H1 (cell line): Measurements from ENCODE around the gene EEIG2. TPM values are rescaled to one million over a fixed set of nuclear protein-coding genes. Genes with fewer than 3 reads are reported as not detected.

Experiments used
- CTCF ChIA-PET: fragments of 300-600 bp; sonication (Branson Sonifier 250); formaldehyde crosslinking; loops from one replicate; lab custom pipeline; 2021; ENCODE audit not compliant: partially characterized antibody; lab: Charles Lee
- POLR2A ChIA-PET: fragments of 300-600 bp; sonication (Branson Sonifier 250); formaldehyde crosslinking; loops from one replicate; lab custom pipeline; 2021; ENCODE audit warnings: inconsistent platforms; ENCODE audit not compliant: partially characterized antibody; lab: Charles Lee
- DNase-seq, 2 experiments: peaks; one replicate each; pipeline versions ENCODE4 v3.0.0 to v3.0.0-alpha.2; 2010 to 2022; ENCODE audit warnings: low spot score in 2 of 2, low read depth in 1 of 2, mixed read lengths in 1 of 2
- FAIRE-seq: peaks from 2 replicates; lab custom pipeline; 2011; peaks lifted over from hg19 to GRCh38; lab: Jason Lieb, UNC
- H2AFZ ChIP-seq: 2 replicates; pipeline ENCODE4 v1.8.1; 2012; ENCODE audit warnings: low read length, inconsistent platforms
- H2AK5ac ChIP-seq: 2 replicates; pipeline ENCODE4 v1.6.1; 2013; ENCODE audit warnings: low read depth, low read length
- H2BK120ac ChIP-seq: replicated peaks from 2 replicates; pipeline ENCODE3; 2013; ENCODE audit warnings: low read depth, low read length, inconsistent platforms
- H2BK12ac ChIP-seq: 2 replicates; pipeline ENCODE4 v1.6.1; 2013; ENCODE audit warnings: low read depth, low read length
- H2BK15ac ChIP-seq: 2 replicates; pipeline ENCODE4 v1.6.1; 2013; ENCODE audit warnings: low read length
- H2BK20ac ChIP-seq: 2 replicates; pipeline ENCODE4 v1.6.1; 2013; ENCODE audit warnings: low read length
- H2BK5ac ChIP-seq: 2 replicates; pipeline ENCODE4 v1.6.1; 2013; ENCODE audit warnings: low read depth, low read length
- H3K14ac ChIP-seq: 2 replicates; pipeline ENCODE4 v1.6.1; 2013; ENCODE audit warnings: inconsistent platforms; ENCODE audit not compliant: insufficient read length
- H3K18ac ChIP-seq: 2 replicates; pipeline ENCODE4 v1.6.1; 2013; ENCODE audit warnings: low read length; ENCODE audit errors: extremely low read depth
- H3K23ac ChIP-seq: 2 replicates; pipeline ENCODE4 v1.6.1; 2013; ENCODE audit warnings: inconsistent platforms; ENCODE audit not compliant: insufficient read length
- H3K23me2 ChIP-seq: 2 replicates; pipeline ENCODE4 v1.6.1; 2013; ENCODE audit warnings: low read depth, low read length
- H3K27ac ChIP-seq: 2 replicates; pipeline ENCODE4 v1.6.1; 2011; ENCODE audit warnings: low read depth, low read length, inconsistent platforms
- H3K27me3 ChIP-seq, 4 experiments: replicated peaks in 1 of 4; 1 replicate in 1 of 4; 2 replicates in 3 of 4; pipeline versions ENCODE4 v1.6.1 to v1.8.1; 2011 to 2013; ENCODE audit warnings: low read length in 3 of 4, mild to moderate bottlenecking in 3 of 4, inconsistent platforms in 2 of 4, mixed read lengths in 2 of 4, moderate library complexity in 1 of 4; ENCODE audit not compliant: control insufficient read depth in 3 of 4, insufficient read depth in 3 of 4; ENCODE audit errors: extremely low read depth in 1 of 4
- H3K36me3 ChIP-seq, 4 experiments: 2 replicates each; pipeline versions ENCODE4 v1.6.1 to v1.8.1; 2011 to 2013; ENCODE audit warnings: mild to moderate bottlenecking in 4 of 4, low read length in 3 of 4, moderate library complexity in 2 of 4, control low read depth in 1 of 4, inconsistent platforms in 1 of 4; ENCODE audit not compliant: insufficient read depth in 4 of 4, control insufficient read depth in 2 of 4
- H3K4ac ChIP-seq: replicated peaks from 2 replicates; pipeline ENCODE3; 2013; ENCODE audit warnings: low read length, low read depth, mixed read lengths, inconsistent platforms; ENCODE audit not compliant: insufficient read length
- H3K4me1 ChIP-seq, 4 experiments: replicated peaks in 1 of 4; 1 replicate in 1 of 4; 2 replicates in 3 of 4; pipeline versions ENCODE4 v1.6.1 to v1.8.1; 2011 to 2013; ENCODE audit warnings: low read length in 3 of 4, inconsistent platforms in 2 of 4, mixed read lengths in 1 of 4; ENCODE audit not compliant: insufficient read depth in 4 of 4, control insufficient read depth in 3 of 4
- H3K4me2 ChIP-seq, 2 experiments: 2 replicates each; pipeline versions ENCODE4 v1.6.1 to v1.8.1; 2011 to 2013; ENCODE audit warnings: low read depth in 2 of 2, low read length in 2 of 2, control low read depth in 1 of 2, inconsistent platforms in 1 of 2, mild to moderate bottlenecking in 1 of 2; ENCODE audit not compliant: insufficient read depth in 1 of 2
- H3K4me3 ChIP-seq, 4 experiments: fragments of 200-600, 300-600 bp in 1 of 4; sonication (generic), shearing (Covaris generic), sonication (Bioruptor Twin) in 1 of 4; 2 replicates each; pipeline versions ENCODE4 v1.5.1 to v1.8.1; 2011 to 2016; ENCODE audit warnings: low read length in 4 of 4, low read depth in 3 of 4, control low read depth in 2 of 4, inconsistent platforms in 2 of 4, mild to moderate bottlenecking in 2 of 4, mixed read lengths in 1 of 4, moderate library complexity in 1 of 4; ENCODE audit not compliant: insufficient read depth in 2 of 4; ENCODE audit errors: extremely low read depth in 1 of 4
- H3K56ac ChIP-seq: replicated peaks from 2 replicates; pipeline ENCODE3; 2013; ENCODE audit warnings: low read depth, mild to moderate bottlenecking, mixed read lengths, low read length, inconsistent platforms; ENCODE audit not compliant: insufficient read length
- H3K79me1 ChIP-seq: 2 replicates; pipeline ENCODE4 v1.6.1; 2013; ENCODE audit warnings: low read depth, low read length, control low read depth
- H3K79me2 ChIP-seq, 2 experiments: 2 replicates each; pipeline versions ENCODE4 v1.6.1 to v1.8.1; 2012 to 2013; ENCODE audit warnings: low read length in 2 of 2, mild to moderate bottlenecking in 2 of 2, inconsistent platforms in 1 of 2; ENCODE audit not compliant: insufficient read depth in 2 of 2, control insufficient read depth in 1 of 2
- H3K9ac ChIP-seq, 4 experiments: replicated peaks in 1 of 4; 1 replicate in 1 of 4; 2 replicates in 3 of 4; pipeline versions ENCODE4 v1.6.1 to v1.8.1; 2011 to 2013; ENCODE audit warnings: low read depth in 3 of 4, low read length in 3 of 4, control low read depth in 2 of 4, mild to moderate bottlenecking in 2 of 4, moderate library complexity in 2 of 4, inconsistent platforms in 1 of 4; ENCODE audit errors: extremely low read depth in 1 of 4
- H3K9me3 ChIP-seq, 2 experiments: 2 replicates each; pipeline versions ENCODE4 v1.6.1 to v1.8.1; 2012 to 2013; ENCODE audit warnings: mild to moderate bottlenecking in 2 of 2, moderate library complexity in 2 of 2, control low read depth in 1 of 2, inconsistent platforms in 1 of 2, low read depth in 1 of 2, low read length in 1 of 2, mixed read lengths in 1 of 2; ENCODE audit not compliant: insufficient read depth in 2 of 2
- H4K20me1 ChIP-seq, 2 experiments: replicated peaks in 1 of 2; 2 replicates each; pipeline versions ENCODE3 to v1.8.1; 2011 to 2013; ENCODE audit warnings: inconsistent platforms in 2 of 2, low read length in 2 of 2, mild to moderate bottlenecking in 1 of 2; ENCODE audit not compliant: insufficient read depth in 2 of 2, control insufficient read depth in 1 of 2
- H4K5ac ChIP-seq: 2 replicates; pipeline ENCODE4 v1.6.1; 2013; ENCODE audit warnings: low read length, low read depth, mixed read lengths, inconsistent platforms; ENCODE audit not compliant: insufficient read length
- H4K8ac ChIP-seq: 2 replicates; pipeline ENCODE4 v1.8.0; 2013; ENCODE audit warnings: mild to moderate bottlenecking, moderate library complexity, low read length, inconsistent platforms; ENCODE audit not compliant: insufficient read depth; ENCODE audit errors: extremely low read depth
- H4K91ac ChIP-seq: replicated peaks from 2 replicates; pipeline ENCODE3; 2013; ENCODE audit warnings: low read length, mixed read lengths, inconsistent platforms; ENCODE audit not compliant: insufficient read length
- ASH2L ChIP-seq: fragments of 200-600, 300-600 bp; sonication (generic); IDR thresholded peaks from one replicate; pipeline ENCODE4 v1.7.1; 2017; ENCODE audit warnings: low read length
- ATF3 ChIP-seq: IDR thresholded peaks from 2 replicates; pipeline ENCODE4 v1.6.1; 2011; ENCODE audit warnings: low read depth, mild to moderate bottlenecking, low read length; ENCODE audit not compliant: insufficient read depth
- BACH1 ChIP-seq: IDR thresholded peaks from 2 replicates; pipeline ENCODE4 v1.6.1; 2012; ENCODE audit warnings: low read length, improper control_type of control experiment
- BRCA1 ChIP-seq: IDR thresholded peaks from 2 replicates; pipeline ENCODE4 v1.6.1; 2012; ENCODE audit warnings: low read depth, low read length, improper control_type of control experiment
- CBX5 ChIP-seq: fragments of 300-800, 300-1000 bp; sonication (generic); IDR thresholded peaks from 2 replicates; pipeline ENCODE4 v1.7.1; 2016; ENCODE audit warnings: antibody characterized with exemption, low read length, low read depth
- CTBP2 ChIP-seq: IDR thresholded peaks from 2 replicates; pipeline ENCODE4 v1.7.0; 2011; ENCODE audit warnings: borderline replicate concordance, mild to moderate bottlenecking, moderate library complexity, mixed read lengths, low read length; ENCODE audit not compliant: insufficient read depth, insufficient read length
- GTF2F1 ChIP-seq: IDR thresholded peaks from 2 replicates; pipeline ENCODE4 v1.6.1; 2012; ENCODE audit warnings: low read depth, low read length, improper control_type of control experiment, borderline replicate concordance
- JUND ChIP-seq: IDR thresholded peaks from 2 replicates; pipeline ENCODE4 v1.6.1; 2011; ENCODE audit warnings: mild to moderate bottlenecking, improper control_type of control experiment, low read length
- KDM4A ChIP-seq: IDR thresholded peaks from one replicate; pipeline ENCODE4 v1.7.1; 2012; ENCODE audit warnings: low read depth, mild to moderate bottlenecking, moderate library complexity, low read length, inconsistent platforms; ENCODE audit not compliant: severe bottlenecking
- MAFK ChIP-seq: IDR thresholded peaks from 2 replicates; pipeline ENCODE4 v1.6.1; 2012; ENCODE audit warnings: low read depth, mild to moderate bottlenecking, improper control_type of control experiment, low read length
- NANOG ChIP-seq: IDR thresholded peaks from 2 replicates; pipeline ENCODE4 v1.6.1; 2011; ENCODE audit warnings: low read length, low read depth, mild to moderate bottlenecking, inconsistent platforms; ENCODE audit not compliant: insufficient read depth, poor library complexity, severe bottlenecking
- PHF8 ChIP-seq: fragments of 200-600 bp; sonication (generic); conservative IDR thresholded peaks from 2 replicates; pipeline ENCODE4 v1.7.1; 2012; ENCODE audit warnings: low read depth, mild to moderate bottlenecking, inconsistent platforms, low read length, moderate library complexity
- POLR2A ChIP-seq, 2 experiments: IDR thresholded peaks; 1 replicate in 1 of 2; 2 replicates in 1 of 2; pipeline ENCODE4 v1.6.1; 2011; ENCODE audit warnings: low read depth in 2 of 2, low read length in 2 of 2, mild to moderate bottlenecking in 2 of 2; ENCODE audit errors: control extremely low read depth in 1 of 2
- SIRT6 ChIP-seq: IDR thresholded peaks from one replicate; pipeline ENCODE4 v1.7.1; 2012; ENCODE audit warnings: low read length, inconsistent platforms
- SRF ChIP-seq: IDR thresholded peaks from 2 replicates; pipeline ENCODE4 v1.6.1; 2011; ENCODE audit warnings: mild to moderate bottlenecking, low read depth, low read length, moderate library complexity
- WGBS, 2 experiments: shearing (Covaris generic) in 1 of 2; methylation state at CpG; one replicate each; pipeline versions ENCODE4 v1.1.6 to v1.1.7; 2013 to 2015; ENCODE audit warnings: low lambda C conversion rate in 2 of 2, mixed read lengths in 2 of 2, inconsistent platforms in 1 of 2, low coverage in 1 of 2, missing lambda C conversion rate in 1 of 2; ENCODE audit not compliant: insufficient replicate concordance in 2 of 2, insufficient coverage in 1 of 2, insufficient read length in 1 of 2; ENCODE audit errors: extremely low coverage in 1 of 2, missing lambda C conversion rate in 1 of 2; 5-methylcytosine and 5-hydroxymethylcytosine counted together
- polyA plus RNA-seq, 7 experiments: library from polyadenylated mRNA; depleted of rRNA in 3 of 7; stranded (reverse) in 5 of 7; unstranded in 2 of 7; fragments of >200 nt in 5 of 7; fragments of 200-250 nt in 2 of 7; gene quantifications; 1 replicate in 5 of 7; 2 replicates in 1 of 7; 4 replicates in 1 of 7; pipeline versions ENCODE4 v1.2.1 to v1.2.3, GENCODE V29; 2011 to 2013; ENCODE audit warnings: missing spikeins in 2 of 7, mixed read lengths in 2 of 7
- total RNA-seq: library from RNA; stranded (reverse); fragmentation: NEBNext Ultra II Directional; extraction: Animal tissue kit (Norgen Biotek cat#: 25700); gene quantifications from 2 replicates; pipeline ENCODE4 v1.2.1, GENCODE V29; 2021

EEIG2 gene
- total and polyA plus RNA-seq, 2 of the 8 experiments (the other 6 are each of a cell fraction or from before 2014, with no cell fraction given): 6.1 to 20.1 TPM

DNA sequence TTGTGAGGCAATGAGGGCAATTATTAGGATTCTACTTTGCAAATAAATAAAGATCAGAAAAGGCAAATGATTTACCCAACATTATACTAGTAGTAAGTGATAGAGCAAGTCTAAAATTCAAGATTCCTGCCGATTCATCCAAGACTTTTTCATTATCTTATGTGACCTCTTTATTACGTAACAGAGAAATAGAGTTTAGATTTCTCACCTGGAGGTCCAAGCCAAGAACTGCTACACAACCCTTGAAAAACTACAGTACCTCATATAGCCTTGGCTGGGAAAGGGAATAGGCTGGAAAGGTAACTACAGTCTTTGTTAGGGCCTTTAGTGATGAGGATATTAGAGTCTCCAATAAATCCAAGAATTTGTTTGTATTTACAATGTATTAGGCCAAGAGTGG, 13.3 kb downstream of the EEIG2 start:
- H4K20me1 ChIP-seq: peaks cover 5 to 7% of the 10 kb centered on the region in 2 experiments
- no peak overlapping the region for H4K91ac ChIP-seq
- DNase-seq (no peak), FAIRE-seq (no peak)
- no peak overlapping the region for H3K9ac ChIP-seq
- H3K14ac ChIP-seq: no peak overlapping the region
- CTCF ChIA-PET: no interaction called here
- no peak overlapping the region for H3K23ac ChIP-seq
- H2BK12ac ChIP-seq: no peak overlapping the region
- no peak overlapping the region for H2BK5ac ChIP-seq
- H3K56ac ChIP-seq: no peak overlapping the region
- H3K36me3 ChIP-seq: no peaks in the 10 kb centered on the region
- H3K4ac ChIP-seq: no peak overlapping the region
- H3K4me3 ChIP-seq: no peak overlapping the region
- H2AK5ac ChIP-seq: no peak overlapping the region
- 96% methylated on average over 2 of the region's 2 CpGs; no CpG with 5 or more reads in 1 of the 2 experiments for whole genome bisulfite sequencing, 2 experiments
- H3K79me1 ChIP-seq: peaks cover 7% of the 10 kb centered on the region
- no peak overlapping the region for H3K27ac ChIP-seq
- H4K8ac ChIP-seq: no peak overlapping the region
- POLR2A ChIA-PET: no interaction called here
- no peak overlapping the region for H2BK20ac ChIP-seq
- no peaks in the 10 kb centered on the region for H3K27me3 ChIP-seq
- H2AFZ ChIP-seq: no peak overlapping the region
- H3K9me3 ChIP-seq: no peaks in the 10 kb centered on the region
- no peak overlapping the region for H2BK120ac ChIP-seq
- H3K4me2 ChIP-seq: no peak overlapping the region
- H2BK15ac ChIP-seq: no peak overlapping the region
- H4K5ac ChIP-seq: no peak overlapping the region
- H3K4me1 ChIP-seq: no peaks in the 10 kb centered on the region
- peaks cover 0 to 43% of the 10 kb centered on the region in 2 experiments; a peak in 2 of 4 replicates for H3K79me2 ChIP-seq
- no peaks in the 10 kb centered on the region; the same call in 1 of the 2 replicates for H3K23me2 ChIP-seq
- H3K18ac ChIP-seq: no peak overlapping the region
- TF ChIP-seq SIRT6: no peak
- no peak for TF ChIP-seq KDM4A
- TF ChIP-seq SRF: no peak
- TF ChIP-seq ASH2L: no peak
- no peak for TF ChIP-seq ATF3
- no peak for TF ChIP-seq BRCA1
- no peak for TF ChIP-seq CTBP2
- no peak for TF ChIP-seq BACH1
- no peak for TF ChIP-seq JUND
- no peak for TF ChIP-seq NANOG
- TF ChIP-seq GTF2F1: no peak
- no peak for TF ChIP-seq PHF8
- no peak for TF ChIP-seq CBX5
- TF ChIP-seq POLR2A (IDR thresholded peaks at IDR 0.05; ENCODE audit: control extremely low read depth in 1 of 2, low read depth in 2 of 2, low read length in 2 of 2): no peak
- TF ChIP-seq MAFK: no peak
